ENCODE data around the gene CD22.

The CD22 gene

DNA sequence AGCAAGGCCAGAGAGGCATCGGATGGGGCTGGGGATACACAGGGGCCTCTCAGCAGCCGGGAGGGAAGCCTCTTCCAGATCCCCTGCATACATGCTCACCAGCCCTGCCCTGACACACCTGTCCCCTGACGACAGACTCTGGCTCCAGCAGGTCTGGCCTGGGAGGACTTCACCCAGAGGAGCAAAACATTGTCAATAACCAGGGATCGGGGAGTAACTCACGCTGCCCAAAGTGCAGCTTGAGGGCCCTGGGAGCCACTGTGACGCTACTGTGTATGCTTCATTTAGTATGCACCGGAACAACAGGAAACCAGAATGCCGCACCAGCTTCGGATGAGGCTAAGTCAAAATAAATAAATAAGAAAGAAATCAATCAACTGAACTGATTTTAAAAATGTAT, 12.4 kb upstream of the CD22 start:
- TF ChIP-seq, protein P1, sequence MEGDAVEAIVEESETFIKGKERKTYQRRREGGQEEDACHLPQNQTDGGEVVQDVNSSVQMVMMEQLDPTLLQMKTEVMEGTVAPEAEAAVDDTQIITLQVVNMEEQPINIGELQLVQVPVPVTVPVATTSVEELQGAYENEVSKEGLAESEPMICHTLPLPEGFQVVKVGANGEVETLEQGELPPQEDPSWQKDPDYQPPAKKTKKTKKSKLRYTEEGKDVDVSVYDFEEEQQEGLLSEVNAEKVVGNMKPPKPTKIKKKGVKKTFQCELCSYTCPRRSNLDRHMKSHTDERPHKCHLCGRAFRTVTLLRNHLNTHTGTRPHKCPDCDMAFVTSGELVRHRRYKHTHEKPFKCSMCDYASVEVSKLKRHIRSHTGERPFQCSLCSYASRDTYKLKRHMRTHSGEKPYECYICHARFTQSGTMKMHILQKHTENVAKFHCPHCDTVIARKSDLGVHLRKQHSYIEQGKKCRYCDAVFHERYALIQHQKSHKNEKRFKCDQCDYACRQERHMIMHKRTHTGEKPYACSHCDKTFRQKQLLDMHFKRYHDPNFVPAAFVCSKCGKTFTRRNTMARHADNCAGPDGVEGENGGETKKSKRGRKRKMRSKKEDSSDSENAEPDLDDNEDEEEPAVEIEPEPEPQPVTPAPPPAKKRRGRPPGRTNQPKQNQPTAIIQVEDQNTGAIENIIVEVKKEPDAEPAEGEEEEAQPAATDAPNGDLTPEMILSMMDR (conservative IDR thresholded peaks at IDR 0.05): no peak
- no peak for TF ChIP-seq ZFX (IDR thresholded peaks at IDR 0.05)
- no peak overlapping the region for H3K27ac ChIP-seq

DNA sequence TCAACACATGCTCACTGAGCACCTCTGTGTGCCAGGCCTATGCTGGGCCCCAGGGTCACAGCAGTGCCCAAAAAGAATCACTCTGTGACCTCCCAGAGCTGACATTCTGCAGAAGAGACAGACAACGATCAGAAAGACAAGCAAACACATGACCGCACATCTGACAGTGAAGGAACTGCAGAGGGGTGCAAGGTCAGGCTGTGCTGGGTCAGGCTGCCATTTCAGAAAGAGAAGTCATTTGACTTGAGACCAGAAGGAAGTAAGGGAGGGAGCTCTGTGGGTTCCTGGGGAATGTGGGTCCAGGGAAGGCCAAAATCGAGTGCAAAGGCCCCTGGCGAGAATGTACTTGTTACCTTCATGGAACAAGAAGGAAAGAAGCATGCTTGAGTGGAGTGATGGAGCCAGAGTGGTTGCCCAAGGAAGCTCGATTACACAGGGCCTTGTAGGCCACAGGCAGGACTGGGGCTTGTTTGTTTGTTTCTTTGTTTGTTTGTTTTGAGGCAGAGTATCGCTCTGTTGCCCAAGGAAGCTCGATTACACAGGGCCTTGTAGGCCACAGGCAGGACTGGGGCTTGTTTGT, 11.4 kb upstream of the CD22 start:
- H3K27ac ChIP-seq: no peak overlapping the region
- TF ChIP-seq, protein P1 (conservative IDR thresholded peaks at IDR 0.05): no peak
- no peak for TF ChIP-seq ZFX (IDR thresholded peaks at IDR 0.05)

GRCh38 chr19:35318679-35319448, 10.1 kb upstream of the CD22 start:
- TF ChIP-seq ZFX (IDR thresholded peaks at IDR 0.05): no peak
- TF ChIP-seq, protein P1 (conservative IDR thresholded peaks at IDR 0.05): no peak
- H3K27ac ChIP-seq: no peak overlapping the region

- H3K27ac ChIP-seq: no peak overlapping the region
- no peak for TF ChIP-seq ZFX (IDR thresholded peaks at IDR 0.05)
- TF ChIP-seq, protein P1 (conservative IDR thresholded peaks at IDR 0.05): no peak
These were observed 8.8 kb upstream of the CD22 start for GRCh38 chr19:35320065-35320713.

- no peak overlapping the region for H3K27ac ChIP-seq
- TF ChIP-seq ZFX (IDR thresholded peaks at IDR 0.05): no peak
- TF ChIP-seq, protein P1 (conservative IDR thresholded peaks at IDR 0.05): no peak
These were observed 7.7 kb upstream of the CD22 start for GRCh38 chr19:35321291-35321690.

GRCh38 chr19:35322014-35322413, 7.0 kb upstream of the CD22 start:
- no peak for TF ChIP-seq ZFX (IDR thresholded peaks at IDR 0.05)
- TF ChIP-seq, protein P1 (conservative IDR thresholded peaks at IDR 0.05): no peak
- H3K27ac ChIP-seq: no peak overlapping the region

- no peak for TF ChIP-seq ZFX (IDR thresholded peaks at IDR 0.05)
- TF ChIP-seq, protein P1 (conservative IDR thresholded peaks at IDR 0.05): no peak
- no peak overlapping the region for H3K27ac ChIP-seq
These were observed 1.3 kb upstream of the CD22 start for GRCh38 chr19:35327642-35328041.

All from C4-2B (cell line).